MM.1S (cell line): ENCODE data around the gene FGD4.

Source experiments
- EZH2 ChIP-seq: fragments of 300-600 bp; sonication (generic); optimal IDR thresholded peaks from 2 replicates; pipeline ENCODE3; 2017; ENCODE audit warnings: low read depth, mild to moderate bottlenecking, antibody characterized with exemption, low read length, mixed read lengths
- EZH2phosphoT487 ChIP-seq: fragments of 300-600 bp; sonication (generic); IDR thresholded peaks from 2 replicates; pipeline ENCODE4 v1.6.1; 2018; ENCODE audit warnings: antibody characterized with exemption, low read length
- TF ChIP-seq, protein P1 (sequence below): fragments of 300-600 bp; sonication (generic); IDR thresholded peaks from 2 replicates; pipeline ENCODE4 v1.5.1; 2016; ENCODE audit warnings: antibody characterized with exemption, low read length, mixed read lengths

- TF ChIP-seq, protein P1, sequence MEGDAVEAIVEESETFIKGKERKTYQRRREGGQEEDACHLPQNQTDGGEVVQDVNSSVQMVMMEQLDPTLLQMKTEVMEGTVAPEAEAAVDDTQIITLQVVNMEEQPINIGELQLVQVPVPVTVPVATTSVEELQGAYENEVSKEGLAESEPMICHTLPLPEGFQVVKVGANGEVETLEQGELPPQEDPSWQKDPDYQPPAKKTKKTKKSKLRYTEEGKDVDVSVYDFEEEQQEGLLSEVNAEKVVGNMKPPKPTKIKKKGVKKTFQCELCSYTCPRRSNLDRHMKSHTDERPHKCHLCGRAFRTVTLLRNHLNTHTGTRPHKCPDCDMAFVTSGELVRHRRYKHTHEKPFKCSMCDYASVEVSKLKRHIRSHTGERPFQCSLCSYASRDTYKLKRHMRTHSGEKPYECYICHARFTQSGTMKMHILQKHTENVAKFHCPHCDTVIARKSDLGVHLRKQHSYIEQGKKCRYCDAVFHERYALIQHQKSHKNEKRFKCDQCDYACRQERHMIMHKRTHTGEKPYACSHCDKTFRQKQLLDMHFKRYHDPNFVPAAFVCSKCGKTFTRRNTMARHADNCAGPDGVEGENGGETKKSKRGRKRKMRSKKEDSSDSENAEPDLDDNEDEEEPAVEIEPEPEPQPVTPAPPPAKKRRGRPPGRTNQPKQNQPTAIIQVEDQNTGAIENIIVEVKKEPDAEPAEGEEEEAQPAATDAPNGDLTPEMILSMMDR = no peak
- TF ChIP-seq EZH2 (no peak), EZH2phosphoT487 (no peak)
Measured at GRCh38 chr12:32437095-32437515, 37.7 kb downstream of the FGD4 start.
